SK-N-SH (cell line): ENCODE data around the gene GPR107.

Source experiments
- CHD2 ChIP-seq: fragments of 150-350 bp; IDR thresholded peaks from 2 replicates; pipeline ENCODE4 v1.6.1; 2018; ENCODE audit warnings: low read length; ENCODE audit not compliant: partially characterized antibody
- CTCF ChIP-seq: fragments of 200-600 bp; sonication (generic); IDR thresholded peaks from 2 replicates; pipeline ENCODE4 v1.6.1; 2017; ENCODE audit warnings: antibody characterized with exemption, mild to moderate bottlenecking, moderate library complexity
- GABPA ChIP-seq: IDR thresholded peaks from 2 replicates; pipeline ENCODE4 v1.4.0; 2012; ENCODE audit warnings: low read depth, mild to moderate bottlenecking
- JUND ChIP-seq: IDR thresholded peaks from 2 replicates; pipeline ENCODE4 v1.4.0; 2012
- POLR2AphosphoS5 ChIP-seq: IDR thresholded peaks from 2 replicates; pipeline ENCODE4 v1.6.1; 2012; ENCODE audit warnings: low read depth, low read length
- REST ChIP-seq: IDR thresholded peaks from 2 replicates; pipeline ENCODE4 v1.6.1; 2012; ENCODE audit warnings: mild to moderate bottlenecking, low read depth, low read length, moderate library complexity
- RXRA ChIP-seq: IDR thresholded peaks from 2 replicates; pipeline ENCODE4 v1.4.0; 2012; ENCODE audit warnings: low read depth, mild to moderate bottlenecking, borderline replicate concordance
- SIN3A ChIP-seq: IDR thresholded peaks from 2 replicates; pipeline ENCODE4 v1.6.1; 2012; ENCODE audit warnings: low read depth, mild to moderate bottlenecking, low read length, moderate library complexity, borderline replicate concordance
- TAF1 ChIP-seq: IDR thresholded peaks from 2 replicates; pipeline ENCODE4 v1.6.1; 2012; ENCODE audit warnings: low read depth, mild to moderate bottlenecking, low read length, moderate library complexity, borderline replicate concordance
- ZBTB33 ChIP-seq: IDR thresholded peaks from 2 replicates; pipeline ENCODE4 v1.4.0; 2012; ENCODE audit warnings: low read depth, borderline replicate concordance

- no peak for TF ChIP-seq CTCF
- TF ChIP-seq REST, result no peak
- no peak for TF ChIP-seq POLR2AphosphoS5
- no peak for TF ChIP-seq CHD2
- no peak for TF ChIP-seq SIN3A
- no peak for TF ChIP-seq ZBTB33
- TF ChIP-seq GABPA, result no peak
- TF ChIP-seq TAF1, result no peak
- TF ChIP-seq JUND, result no peak
- TF ChIP-seq RXRA, result no peak
Measured at GRCh38 chr9:130045725-130046450, 7.8 kb upstream of the GPR107 start.
